Measurements from ENCODE around the gene SDC4.

- TF ChIP-seq, protein P1, sequence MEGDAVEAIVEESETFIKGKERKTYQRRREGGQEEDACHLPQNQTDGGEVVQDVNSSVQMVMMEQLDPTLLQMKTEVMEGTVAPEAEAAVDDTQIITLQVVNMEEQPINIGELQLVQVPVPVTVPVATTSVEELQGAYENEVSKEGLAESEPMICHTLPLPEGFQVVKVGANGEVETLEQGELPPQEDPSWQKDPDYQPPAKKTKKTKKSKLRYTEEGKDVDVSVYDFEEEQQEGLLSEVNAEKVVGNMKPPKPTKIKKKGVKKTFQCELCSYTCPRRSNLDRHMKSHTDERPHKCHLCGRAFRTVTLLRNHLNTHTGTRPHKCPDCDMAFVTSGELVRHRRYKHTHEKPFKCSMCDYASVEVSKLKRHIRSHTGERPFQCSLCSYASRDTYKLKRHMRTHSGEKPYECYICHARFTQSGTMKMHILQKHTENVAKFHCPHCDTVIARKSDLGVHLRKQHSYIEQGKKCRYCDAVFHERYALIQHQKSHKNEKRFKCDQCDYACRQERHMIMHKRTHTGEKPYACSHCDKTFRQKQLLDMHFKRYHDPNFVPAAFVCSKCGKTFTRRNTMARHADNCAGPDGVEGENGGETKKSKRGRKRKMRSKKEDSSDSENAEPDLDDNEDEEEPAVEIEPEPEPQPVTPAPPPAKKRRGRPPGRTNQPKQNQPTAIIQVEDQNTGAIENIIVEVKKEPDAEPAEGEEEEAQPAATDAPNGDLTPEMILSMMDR (IDR thresholded peaks at IDR 0.05; ENCODE audit: low read length), result no peak
- no peak for TF ChIP-seq EZH2phosphoT487 (IDR thresholded peaks at IDR 0.05; ENCODE audit: low read length)
These were observed 18.0 kb upstream of the SDC4 start for GRCh38 chr20:45366192-45366591.
